SK-N-MC (cell line): ENCODE measurements around the gene CWC27.

Experiments used
- EZH2 ChIP-seq: fragments of 200-600 bp; sonication (generic); IDR thresholded peaks from one replicate; pipeline ENCODE4 v1.6.1; 2017; ENCODE audit warnings: antibody characterized with exemption
- FOXP2 ChIP-seq: optimal IDR thresholded peaks from 2 replicates; pipeline ENCODE3; 2011; ENCODE audit warnings: mild to moderate bottlenecking, moderate library complexity; ENCODE audit not compliant: insufficient read depth; ENCODE audit errors: extremely low read length, control extremely low read depth
- POLR2AphosphoS5 ChIP-seq: IDR thresholded peaks from 2 replicates; pipeline ENCODE4 v1.6.1; 2012; ENCODE audit warnings: mild to moderate bottlenecking, low read depth, low read length, borderline replicate concordance

DNA sequence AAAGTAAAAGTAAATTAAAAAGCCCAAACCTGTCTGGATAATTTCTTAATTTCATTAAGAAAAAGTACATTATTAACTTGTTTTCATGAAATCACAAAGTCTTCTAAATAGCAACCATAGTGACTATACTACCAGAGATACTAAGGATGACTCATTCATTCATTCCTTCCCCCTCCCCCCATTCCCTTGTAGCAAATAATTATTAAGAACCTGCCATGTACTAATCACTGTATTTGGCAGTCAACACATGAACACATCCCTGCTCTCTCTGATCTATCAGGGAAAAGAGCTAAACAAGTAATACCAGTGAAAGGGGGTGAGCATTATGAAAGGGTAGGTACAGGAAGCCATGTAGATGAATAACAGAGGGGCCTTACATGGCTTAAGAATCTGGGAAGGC lies 203.9 kb downstream of the CWC27 start:
- TF ChIP-seq POLR2AphosphoS5 (no peak), EZH2 (no peak), FOXP2 (no peak)
